Measurements from ENCODE around the gene REX1BD.
A peak's percentile ranks its signal among the peaks of the same experiment; 100 is the strongest.

The REX1BD gene

DNA sequence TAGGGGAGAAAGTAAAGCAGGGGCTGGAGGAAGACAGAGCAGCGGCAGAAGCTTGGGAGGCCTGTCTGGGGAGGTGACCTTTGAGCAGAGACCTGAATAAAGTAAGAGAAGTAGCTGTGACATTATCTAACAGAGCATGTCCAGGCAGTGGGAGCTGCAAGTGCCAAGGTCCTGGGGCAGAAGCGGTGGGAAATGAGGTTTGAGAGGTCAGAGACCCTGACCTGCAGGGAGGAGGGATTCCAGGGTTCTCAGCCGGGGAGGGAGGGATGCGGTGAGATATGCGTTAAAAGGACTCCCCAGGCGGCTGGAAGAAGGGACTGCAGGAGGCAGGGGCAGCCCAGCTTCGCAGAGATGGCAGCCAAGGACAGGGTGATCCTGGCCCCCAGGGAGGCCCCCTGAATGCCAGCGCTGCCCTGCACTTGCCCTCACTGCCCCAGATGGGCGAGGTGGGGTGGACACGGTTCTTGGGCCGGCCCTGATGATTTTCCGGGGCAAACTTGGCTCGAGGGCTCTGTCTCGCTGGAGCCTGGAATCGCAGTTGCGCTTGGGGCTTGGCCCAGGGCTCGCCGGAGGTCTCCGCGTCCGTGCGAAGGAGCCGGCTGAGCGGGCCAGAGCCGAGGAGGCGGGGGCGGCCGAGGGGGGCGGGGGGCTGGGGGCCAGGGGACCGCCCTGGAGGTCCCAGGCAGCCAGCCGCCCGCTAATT, 14.8 kb downstream of the REX1BD start:
- ATAC-seq (peak; percentile 28), DNase-seq (peak; percentile 33)

- DNase-seq (no peak), ATAC-seq (no peak)
These were observed 15.6 kb downstream of the REX1BD start for GRCh38 chr19:18603958-18604819.

DNA sequence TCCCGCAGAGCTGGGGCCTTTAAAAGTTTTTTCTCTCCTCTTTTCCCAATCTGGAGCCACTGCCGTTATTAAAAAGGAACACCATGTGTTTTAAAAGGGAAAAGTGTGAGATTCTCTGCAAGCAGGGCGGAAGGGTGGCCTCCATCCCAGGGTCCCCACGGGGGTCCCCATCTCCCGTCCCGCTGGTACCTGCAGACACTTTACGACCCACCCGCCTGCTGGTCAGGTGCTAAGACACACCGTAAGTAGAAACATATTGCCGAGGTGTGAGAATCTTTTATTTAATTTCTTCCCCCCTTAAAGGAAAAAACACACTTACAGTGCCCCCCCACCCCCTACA, 16.2 kb downstream of the REX1BD start:
- ATAC-seq (no peak), DNase-seq (no peak)

- ATAC-seq, result no peak
- no peak for DNase-seq
These were observed 16.6 kb downstream of the REX1BD start for GRCh38 chr19:18605196-18605545.

DNA sequence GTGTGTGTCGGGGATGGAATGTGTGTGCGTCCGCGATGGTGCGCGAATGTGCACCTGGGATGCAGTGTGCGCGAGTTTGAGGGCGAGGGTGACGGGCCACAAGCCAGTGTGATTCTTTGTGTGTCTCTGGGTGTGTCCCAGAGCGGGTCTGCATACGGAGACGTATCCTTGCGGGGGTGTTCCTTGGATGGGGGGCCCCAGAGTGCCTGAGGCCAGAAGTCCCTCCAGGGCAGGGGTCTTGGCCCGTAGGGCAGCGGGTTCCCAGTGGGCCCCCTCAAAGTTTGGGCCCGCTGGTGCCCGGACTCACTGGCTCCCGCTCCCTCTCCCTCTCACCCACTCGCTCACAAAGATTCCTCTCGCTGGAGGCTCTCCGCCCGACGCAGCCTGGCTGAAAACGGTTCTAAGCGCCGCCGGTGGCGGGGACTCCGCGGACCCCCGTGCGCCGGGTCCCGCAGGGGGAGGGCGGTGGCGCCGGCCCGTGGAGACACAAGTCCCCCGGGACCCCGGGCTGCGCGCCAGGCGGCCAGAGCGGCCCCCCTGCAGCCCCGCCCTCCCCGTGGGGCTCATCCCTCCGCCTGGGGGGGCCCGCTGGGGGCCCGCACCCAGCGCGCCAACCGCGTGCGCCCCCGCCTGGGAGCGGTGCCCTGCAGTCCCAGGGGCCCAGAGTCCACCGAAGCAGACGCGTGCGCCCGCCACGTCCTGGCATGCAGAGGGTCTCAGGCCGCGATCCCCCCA, 17.1 kb downstream of the REX1BD start:
- DNase-seq, result no peak
- ATAC-seq, result no peak

GRCh38 chr19:18606281-18607225, 18.0 kb downstream of the REX1BD start, which contains the start of gene CRLF1:
Gene CRLF1 (minus strand): TSS chr19:18606799. CDS start chr19:18606656, 143 bp downstream.
- no peak for ATAC-seq
- no peak for DNase-seq

GRCh38 chr19:18607226-18608101, 18.9 kb downstream of the REX1BD start:
- no peak for ATAC-seq

GRCh38 chr19:18608102-18608804, 19.7 kb downstream of the REX1BD start:
- no peak for ATAC-seq
- no peak for DNase-seq

More at GRCh38 chr19:18607226-18608101, 18.9 kb downstream of the REX1BD start:
- no peak for DNase-seq

- ATAC-seq (no peak), DNase-seq (no peak)
These were observed 20.5 kb downstream of the REX1BD start for GRCh38 chr19:18608805-18609716.

DNA sequence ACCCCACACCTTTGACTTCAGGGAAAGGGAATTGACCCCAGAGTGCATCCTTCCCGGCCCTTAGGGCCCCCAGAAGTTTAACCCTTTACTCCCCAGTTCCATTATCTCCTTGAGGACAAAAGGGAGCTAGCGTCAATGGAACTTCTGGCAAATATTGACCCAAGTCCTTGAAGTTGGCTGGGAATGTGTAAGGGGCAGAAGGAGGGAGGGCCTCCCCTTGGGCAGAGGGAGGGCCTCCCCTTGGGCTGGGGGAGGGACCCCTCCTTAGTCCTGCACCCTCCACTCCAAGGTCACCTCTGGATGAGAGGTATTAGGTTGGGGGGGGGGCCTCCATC, 21.1 kb downstream of the REX1BD start:
- ATAC-seq (no peak), DNase-seq (no peak)

DNA sequence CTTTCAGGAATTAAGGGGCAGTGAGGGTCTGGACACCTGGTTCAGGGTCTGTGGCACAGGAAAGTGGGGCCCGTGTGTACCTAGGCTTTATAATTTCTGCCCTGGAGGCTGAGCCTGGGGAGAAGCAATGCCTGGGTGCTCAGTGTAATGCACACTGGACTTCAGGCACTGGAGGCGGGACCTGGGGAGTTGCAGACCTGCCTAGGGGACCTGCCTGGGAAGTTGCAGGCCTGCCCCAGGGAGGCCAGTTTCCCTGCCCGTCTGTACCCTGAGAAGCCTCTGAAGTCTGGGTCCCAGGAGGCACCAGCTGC, 21.6 kb downstream of the REX1BD start:
- ATAC-seq (no peak), DNase-seq (no peak)

GRCh38 chr19:18610556-18611326, 22.1 kb downstream of the REX1BD start:
- DNase-seq (no peak), ATAC-seq (no peak)

DNA sequence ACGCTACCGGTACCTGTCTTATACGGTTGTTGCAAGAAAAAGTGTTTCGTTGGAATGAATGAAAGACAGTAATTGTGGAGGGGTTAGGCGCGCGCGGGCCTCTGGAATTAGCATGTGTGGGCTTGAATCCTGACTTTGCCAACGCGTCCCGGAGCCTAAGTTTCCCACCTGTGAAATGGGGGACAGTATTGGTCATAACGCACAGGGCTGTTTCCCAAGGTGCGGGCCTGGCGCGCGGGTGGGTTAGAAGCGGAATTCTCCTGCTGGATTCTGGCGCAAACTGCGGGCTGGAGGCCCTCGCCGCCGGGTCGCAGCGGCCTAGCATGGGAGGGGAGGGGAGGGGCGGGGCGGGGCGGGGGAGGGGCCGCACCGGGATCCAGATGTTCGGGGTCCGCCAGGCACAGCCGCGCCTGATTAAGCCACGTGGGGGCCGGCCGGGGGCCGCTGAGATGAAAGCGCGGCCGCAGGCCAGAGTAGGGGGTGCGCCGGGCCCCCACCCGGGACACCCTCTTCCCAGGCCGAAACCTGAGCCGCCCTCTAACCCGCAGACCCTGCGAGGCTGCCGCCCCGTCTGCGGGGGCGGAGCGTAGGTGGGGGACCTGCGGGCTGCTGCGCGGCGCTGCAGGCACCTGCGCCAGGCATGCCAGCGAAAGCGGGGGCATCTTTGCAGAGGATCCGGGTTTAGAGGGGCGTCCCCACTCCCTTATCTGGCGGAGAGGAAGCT, 22.9 kb downstream of the REX1BD start:
- ATAC-seq, result no peak
- no peak for DNase-seq

- no peak for DNase-seq
- no peak for ATAC-seq
These were observed 23.6 kb downstream of the REX1BD start for GRCh38 chr19:18612051-18612771.

DNA sequence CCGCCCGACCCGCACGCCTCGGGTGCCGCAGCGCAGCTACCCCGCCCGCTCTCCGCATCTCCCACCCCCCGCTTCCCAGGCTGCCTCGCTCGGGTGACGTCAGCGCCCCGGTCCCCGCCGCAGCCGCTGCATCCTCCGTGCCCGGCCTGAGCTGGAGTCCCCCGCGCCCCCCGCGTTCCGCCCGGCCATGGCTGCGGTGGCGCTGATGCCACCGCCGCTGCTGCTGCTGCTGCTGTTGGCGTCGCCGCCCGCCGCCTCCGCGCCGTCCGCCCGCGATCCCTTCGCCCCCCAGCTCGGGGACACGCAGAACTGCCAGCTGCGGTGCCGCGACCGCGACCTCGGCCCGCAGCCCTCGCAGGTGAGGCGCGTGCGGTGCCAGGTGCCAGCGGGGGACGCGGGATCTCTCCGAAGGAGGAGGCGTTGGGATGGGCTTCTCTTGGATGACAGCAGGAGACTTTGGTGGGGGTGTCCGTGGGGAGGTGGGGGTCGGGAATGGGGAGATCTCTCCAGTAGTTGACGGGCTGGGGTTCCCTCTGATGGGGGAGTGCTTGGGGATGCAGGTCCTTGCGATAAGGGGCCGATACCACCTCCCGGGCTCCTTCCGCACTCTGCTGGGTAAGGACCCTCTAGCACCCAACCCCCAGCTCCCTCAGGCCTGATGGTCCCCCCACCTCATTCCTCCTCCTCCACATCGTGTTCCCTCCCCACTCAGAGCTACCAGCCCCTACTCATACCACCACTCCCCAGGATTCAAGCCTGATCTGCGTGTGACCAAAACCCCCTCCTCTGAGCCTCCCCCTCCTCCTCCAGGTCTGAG, 24.4 kb downstream of the REX1BD start, which contains the start of gene TMEM59L:
TMEM59L (plus strand) TSS at position 99 of the 817 bp plus-strand sequence; CDS start at position 188, 89 bp downstream.
- peak; percentile 44 for DNase-seq

DNA sequence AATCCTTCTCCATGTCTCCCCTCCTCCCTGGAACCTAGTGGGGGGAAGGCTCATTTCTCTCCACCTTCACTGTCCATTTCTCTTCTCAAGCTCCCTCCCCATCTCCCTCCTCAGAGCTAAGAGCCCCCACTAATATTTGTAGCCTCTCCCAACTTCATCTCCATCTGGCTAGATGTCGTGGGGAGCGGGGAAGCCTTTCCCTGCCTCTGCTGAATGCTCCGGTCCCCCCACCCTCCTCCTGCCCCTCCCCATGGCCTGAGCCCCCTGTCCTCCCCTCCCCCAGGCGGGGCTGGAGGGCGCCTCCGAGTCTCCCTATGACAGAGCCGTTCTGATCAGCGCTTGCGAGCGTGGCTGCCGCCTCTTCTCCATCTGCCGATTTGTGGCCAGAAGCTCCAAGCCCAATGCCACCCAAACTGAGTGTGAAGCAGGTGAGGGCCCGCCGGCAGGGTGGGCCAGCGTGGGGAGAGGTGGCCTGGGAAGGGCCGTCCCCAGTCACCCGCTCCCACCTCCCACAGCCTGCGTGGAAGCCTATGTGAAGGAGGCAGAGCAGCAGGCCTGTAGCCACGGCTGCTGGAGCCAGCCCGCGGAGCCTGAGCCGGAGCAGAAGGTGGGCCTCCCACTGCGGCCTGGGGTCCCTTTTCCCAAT, 25.1 kb downstream of the REX1BD start:
- DNase-seq (no peak), ATAC-seq (no peak)

More for the DNA sequence above, 24.4 kb downstream of the REX1BD start, which contains the start of gene TMEM59L:
- ATAC-seq, result no peak
